Rectal smooth muscle tissue (tissue), 1 donor: ENCODE results near the gene PRAMEF10.
"Not testable (repeated sequence)": the region's sequence is repeated elsewhere in the genome, so short reads cannot be mapped to it uniquely, and the experiment has no call there.

ENCODE experiments used
- H3K27ac ChIP-seq: one replicate; pipeline ENCODE4 v1.7.0; 2013; ENCODE audit warnings: low read depth, low read length, inconsistent platforms
- H3K27me3 ChIP-seq: one replicate; pipeline ENCODE4 v1.7.0; 2013; ENCODE audit warnings: low read length; ENCODE audit not compliant: control insufficient read depth, insufficient read depth
- H3K36me3 ChIP-seq: one replicate; pipeline ENCODE4 v1.7.0; 2013; ENCODE audit warnings: low read length; ENCODE audit not compliant: control insufficient read depth, insufficient read depth
- H3K4me1 ChIP-seq: one replicate; pipeline ENCODE4 v1.7.0; 2013; ENCODE audit warnings: low read length; ENCODE audit not compliant: control insufficient read depth, insufficient read depth
- H3K4me3 ChIP-seq: one replicate; pipeline ENCODE4 v1.7.0; 2013; ENCODE audit warnings: low read length
- H3K9ac ChIP-seq: one replicate; pipeline ENCODE4 v1.7.0; 2013; ENCODE audit warnings: low read length

PRAMEF10 gene

GRCh38 chr1:12898170-12898569 is at the start of gene PRAMEF10:
TSS of gene PRAMEF10 (minus strand) at chr1:12898270. CDS start at chr1:12895847, 2,423 bp downstream.
- not testable (repeated sequence) for H3K27me3 ChIP-seq, H3K9ac ChIP-seq, H3K4me1 ChIP-seq, H3K36me3 ChIP-seq, H3K27ac ChIP-seq, H3K4me3 ChIP-seq

- H3K36me3 ChIP-seq, H3K9ac ChIP-seq: not testable (repeated sequence)
These were observed 49.4 kb upstream of the PRAMEF10 start, which contains the start of gene PRAMEF6 for GRCh38 chr1:12947480-12947879. TSS of gene PRAMEF6 (minus strand) at chr1:12947580. CDS start at chr1:12942518, 5,062 bp downstream.

GRCh38 chr1:12924368-12924767 is 26.3 kb upstream of the PRAMEF10 start:
- H3K27ac ChIP-seq, H3K9ac ChIP-seq, H3K27me3 ChIP-seq, H3K36me3 ChIP-seq, H3K4me3 ChIP-seq, H3K4me1 ChIP-seq: not testable (repeated sequence)

More at GRCh38 chr1:12947480-12947879, 49.4 kb upstream of the PRAMEF10 start, which contains the start of gene PRAMEF6:
- not testable (repeated sequence) for H3K27me3 ChIP-seq, H3K27ac ChIP-seq, H3K4me1 ChIP-seq, H3K4me3 ChIP-seq

GRCh38 chr1:12921749-12922148 is 23.7 kb upstream of the PRAMEF10 start:
- not testable (repeated sequence) for H3K4me1 ChIP-seq, H3K4me3 ChIP-seq, H3K27ac ChIP-seq, H3K9ac ChIP-seq, H3K27me3 ChIP-seq, H3K36me3 ChIP-seq

- not testable (repeated sequence) for H3K27me3 ChIP-seq, H3K4me3 ChIP-seq, H3K4me1 ChIP-seq, H3K36me3 ChIP-seq, H3K27ac ChIP-seq, H3K9ac ChIP-seq
These were observed 18.2 kb upstream of the PRAMEF10 start, which contains the start of gene PRAMEF7 for GRCh38 chr1:12916310-12916709. TSS of gene PRAMEF7 (plus strand) at chr1:12916610. CDS start at chr1:12917693, 1,083 bp downstream.

- not testable (repeated sequence) for H3K4me1 ChIP-seq, H3K4me3 ChIP-seq, H3K36me3 ChIP-seq, H3K9ac ChIP-seq, H3K27me3 ChIP-seq, H3K27ac ChIP-seq
These were observed 5.9 kb upstream of the PRAMEF10 start for GRCh38 chr1:12903793-12904572.

- H3K4me3 ChIP-seq, H3K9ac ChIP-seq, H3K4me1 ChIP-seq, H3K36me3 ChIP-seq, H3K27ac ChIP-seq, H3K27me3 ChIP-seq: not testable (repeated sequence)
These were observed 1.1 kb upstream of the PRAMEF10 start for GRCh38 chr1:12899186-12899585.

GRCh38 chr1:12886101-12886500 is 12.0 kb downstream of the PRAMEF10 start, which contains the start of gene PRAMEF4:
TSS of gene PRAMEF4 (minus strand) at chr1:12886201. CDS start at chr1:12883394, 2,807 bp downstream.
- H3K4me3 ChIP-seq, H3K4me1 ChIP-seq, H3K36me3 ChIP-seq, H3K9ac ChIP-seq, H3K27me3 ChIP-seq, H3K27ac ChIP-seq: not testable (repeated sequence)

GRCh38 chr1:12878453-12878852 is 19.6 kb downstream of the PRAMEF10 start:
- not testable (repeated sequence) for H3K4me3 ChIP-seq, H3K36me3 ChIP-seq, H3K27ac ChIP-seq, H3K27me3 ChIP-seq, H3K4me1 ChIP-seq, H3K9ac ChIP-seq

GRCh38 chr1:12863131-12863880 is 34.8 kb downstream of the PRAMEF10 start:
- not testable (repeated sequence) for H3K27ac ChIP-seq, H3K9ac ChIP-seq, H3K4me1 ChIP-seq, H3K27me3 ChIP-seq, H3K36me3 ChIP-seq, H3K4me3 ChIP-seq

GRCh38 chr1:12856786-12857185 is 41.3 kb downstream of the PRAMEF10 start, which contains the start of gene PRAMEF2:
TSS of gene PRAMEF2 (plus strand) at chr1:12857086. CDS start at chr1:12859010, 1,924 bp downstream.
- not testable (repeated sequence) for H3K27ac ChIP-seq, H3K4me3 ChIP-seq, H3K4me1 ChIP-seq, H3K36me3 ChIP-seq, H3K9ac ChIP-seq, H3K27me3 ChIP-seq

- H3K4me3 ChIP-seq = no peak overlapping the region
- no peak overlapping the region for H3K9ac ChIP-seq
- H3K27me3 ChIP-seq = no peaks in the 10 kb centered on the region
- no peaks in the 10 kb centered on the region for H3K36me3 ChIP-seq
- H3K4me1 ChIP-seq = no peaks in the 10 kb centered on the region
- no peak overlapping the region for H3K27ac ChIP-seq
These were observed 46.3 kb downstream of the PRAMEF10 start for GRCh38 chr1:12851779-12852178.
